Neutrophil (primary cell): ENCODE measurements around the gene CRTC3.

ENCODE experiments used
- H3K27ac ChIP-seq: fragments of 200-600 bp; sonication (generic); 2 replicates; pipeline ENCODE4 v1.5.1; 2016; ENCODE audit warnings: mild to moderate bottlenecking, moderate library complexity
- H3K27me3 ChIP-seq: fragments of 200-600 bp; sonication (generic); 2 replicates; pipeline ENCODE4 v1.6.0; 2016; ENCODE audit warnings: mild to moderate bottlenecking
- H3K36me3 ChIP-seq: fragments of 200-600 bp; sonication (generic); 2 replicates; pipeline ENCODE4 v1.5.1; 2017
- H3K4me1 ChIP-seq, 2 experiments: fragments of 200-600 bp in 1 of 2; sonication (generic) in 1 of 2; 1 replicate in 1 of 2; 2 replicates in 1 of 2; pipeline versions ENCODE4 v1.5.1 to v1.6.1; 2013 to 2016; ENCODE audit warnings: low read depth in 1 of 2, low read length in 1 of 2, mild to moderate bottlenecking in 1 of 2, moderate library complexity in 1 of 2; ENCODE audit not compliant: control insufficient read depth in 1 of 2, insufficient read depth in 1 of 2
- H3K4me3 ChIP-seq, 2 experiments: fragments of 200-600 bp in 1 of 2; sonication (generic) in 1 of 2; 1 replicate in 1 of 2; 2 replicates in 1 of 2; pipeline ENCODE4 v1.5.1; 2013 to 2016; ENCODE audit warnings: low read depth in 1 of 2, low read length in 1 of 2, mild to moderate bottlenecking in 1 of 2, moderate library complexity in 1 of 2
- H3K9me3 ChIP-seq: fragments of 200-600 bp; sonication (generic); 2 replicates; pipeline ENCODE4 v1.5.1; 2016
- CTCF ChIP-seq: fragments of 200-600 bp; sonication (generic); IDR thresholded peaks from 2 replicates; pipeline ENCODE4 v1.5.1; 2016; ENCODE audit warnings: antibody characterized with exemption

CRTC3 gene

GRCh38 chr15:90594301-90594738 is 64.6 kb downstream of the CRTC3 start:
- Histone ChIP-seq H3K27me3 (peaks cover 45% of the 10 kb centered on the region), H3K27ac (peak overlapping the region; percentile 45), H3K4me3 (peak overlapping the region; percentile 5 to 35), H3K9me3 (no peaks in the 10 kb centered on the region), H3K36me3 (no peaks in the 10 kb centered on the region), H3K4me1 (peaks cover 11% of the 10 kb centered on the region in 2 experiments)
- TF ChIP-seq CTCF = no peak

- Histone ChIP-seq H3K9me3 (no peaks in the 10 kb centered on the region), H3K4me1 (peaks cover 11% of the 10 kb centered on the region in 2 experiments), H3K36me3 (no peaks in the 10 kb centered on the region), H3K4me3 (no peak overlapping the region), H3K27ac (no peak overlapping the region), H3K27me3 (peaks cover 45% of the 10 kb centered on the region)
- TF ChIP-seq CTCF = no peak
These were observed 66.0 kb downstream of the CRTC3 start for GRCh38 chr15:90595763-90596155.

GRCh38 chr15:90596943-90597342 is 67.2 kb downstream of the CRTC3 start:
- Histone ChIP-seq H3K27ac (no peak overlapping the region), H3K4me3 (no peak overlapping the region), H3K36me3 (no peaks in the 10 kb centered on the region), H3K9me3 (no peaks in the 10 kb centered on the region), H3K4me1 (peaks cover 11% of the 10 kb centered on the region in 2 experiments), H3K27me3 (peaks cover 45% of the 10 kb centered on the region)
- no peak for TF ChIP-seq CTCF

- peaks cover 44% of the 10 kb centered on the region for H3K27me3 ChIP-seq
- H3K9me3 ChIP-seq = no peaks in the 10 kb centered on the region
- H3K27ac ChIP-seq = no peak overlapping the region
- H3K36me3 ChIP-seq = no peaks in the 10 kb centered on the region
- H3K4me3 ChIP-seq = no peak overlapping the region
- peaks cover 11% of the 10 kb centered on the region in 2 experiments for H3K4me1 ChIP-seq
- no peak for TF ChIP-seq CTCF
These were observed 67.9 kb downstream of the CRTC3 start for GRCh38 chr15:90597577-90597976.

- Histone ChIP-seq H3K4me1 (peaks cover 11% of the 10 kb centered on the region in 2 experiments), H3K36me3 (no peaks in the 10 kb centered on the region), H3K4me3 (no peak overlapping the region), H3K27me3 (peaks cover 38% of the 10 kb centered on the region), H3K27ac (no peak overlapping the region), H3K9me3 (no peaks in the 10 kb centered on the region)
- no peak for TF ChIP-seq CTCF
These were observed 68.4 kb downstream of the CRTC3 start for GRCh38 chr15:90598031-90598577.
